Spleen (tissue), 7 donors: ENCODE measurements around the gene PDE1A.

ENCODE experiments used
- POLR2A ChIP-seq, 3 donors: fragments of 450-650 bp; IDR thresholded peaks; one replicate each; pipeline ENCODE4 v1.5.1; 2017; ENCODE audit warnings: antibody characterized with exemption in 3 of 3, mild to moderate bottlenecking in 1 of 3
- POLR2AphosphoS5 ChIP-seq, 3 donors: sonication (generic); formaldehyde crosslinking; IDR thresholded peaks; one replicate each; pipeline ENCODE4 v1.5.1; 2017; ENCODE audit warnings: antibody characterized with exemption in 3 of 3
- TF ChIP-seq, protein P1 (sequence below), 11 experiments: fragments of 200-600 bp in 7 of 11; fragments of 450-650 bp in 4 of 11; sonication (generic) in 4 of 11; IDR thresholded peaks in 8 of 11; conservative IDR thresholded peaks in 3 of 11; 1 replicate in 7 of 11; 2 replicates in 4 of 11; pipeline versions ENCODE4 v1.4.0 to v1.8.0; 2016 to 2021; ENCODE audit warnings: antibody characterized with exemption in 11 of 11, inconsistent platforms in 4 of 11, mild to moderate bottlenecking in 1 of 11
- donor health status: DM: no; HTN: no; CAD: no; lungs with moderate emphysema.
- donor health status: DM: no; HTN: no; CAD: no.
- donor health status: DM: no; HTN: no; CAD: no.

DNA sequence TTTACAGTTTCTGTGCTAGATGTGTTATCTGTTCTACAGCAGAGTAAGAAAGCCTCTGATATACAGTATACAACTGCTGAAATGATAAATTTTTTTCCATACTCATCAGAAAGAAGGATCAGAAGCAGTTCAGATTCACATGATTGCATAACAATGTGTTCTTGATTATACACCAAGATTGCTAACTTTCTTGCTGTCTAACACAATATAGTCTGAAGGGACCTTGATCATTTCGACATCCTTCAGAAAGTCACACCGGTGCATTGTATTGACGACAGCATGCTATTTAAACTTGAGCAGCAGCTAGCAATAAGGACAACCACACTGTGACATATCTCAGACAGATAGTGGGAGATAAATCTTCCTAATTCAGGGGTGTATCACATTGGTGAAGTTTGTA, 127.2 kb downstream of the PDE1A start:
- no peak for TF ChIP-seq POLR2A (IDR thresholded peaks at IDR 0.05)
- TF ChIP-seq, protein P1, sequence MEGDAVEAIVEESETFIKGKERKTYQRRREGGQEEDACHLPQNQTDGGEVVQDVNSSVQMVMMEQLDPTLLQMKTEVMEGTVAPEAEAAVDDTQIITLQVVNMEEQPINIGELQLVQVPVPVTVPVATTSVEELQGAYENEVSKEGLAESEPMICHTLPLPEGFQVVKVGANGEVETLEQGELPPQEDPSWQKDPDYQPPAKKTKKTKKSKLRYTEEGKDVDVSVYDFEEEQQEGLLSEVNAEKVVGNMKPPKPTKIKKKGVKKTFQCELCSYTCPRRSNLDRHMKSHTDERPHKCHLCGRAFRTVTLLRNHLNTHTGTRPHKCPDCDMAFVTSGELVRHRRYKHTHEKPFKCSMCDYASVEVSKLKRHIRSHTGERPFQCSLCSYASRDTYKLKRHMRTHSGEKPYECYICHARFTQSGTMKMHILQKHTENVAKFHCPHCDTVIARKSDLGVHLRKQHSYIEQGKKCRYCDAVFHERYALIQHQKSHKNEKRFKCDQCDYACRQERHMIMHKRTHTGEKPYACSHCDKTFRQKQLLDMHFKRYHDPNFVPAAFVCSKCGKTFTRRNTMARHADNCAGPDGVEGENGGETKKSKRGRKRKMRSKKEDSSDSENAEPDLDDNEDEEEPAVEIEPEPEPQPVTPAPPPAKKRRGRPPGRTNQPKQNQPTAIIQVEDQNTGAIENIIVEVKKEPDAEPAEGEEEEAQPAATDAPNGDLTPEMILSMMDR (IDR thresholded peaks at IDR 0.05 in 8 of 11, conservative IDR thresholded peaks at IDR 0.05 in 3 of 11): no peak
- TF ChIP-seq POLR2AphosphoS5 (IDR thresholded peaks at IDR 0.05): no peak
